ENCODE data around the gene TRAPPC12.
"Not testable (repeated sequence)": the region's sequence is repeated elsewhere in the genome, so short reads cannot be mapped to it uniquely, and the experiment has no call there.

The TRAPPC12 gene

GRCh38 chr2:3513026-3513810 is 133.7 kb downstream of the TRAPPC12 start:
- DNase-seq (ENCODE audit: low spot score), result no peak

GRCh38 chr2:3515438-3515837 is 135.9 kb downstream of the TRAPPC12 start:
- DNase-seq (ENCODE audit: low spot score), result not testable (repeated sequence)

- DNase-seq (ENCODE audit: low spot score), result no peak
Observed at GRCh38 chr2:3516831-3517230, 137.3 kb downstream of the TRAPPC12 start.

GRCh38 chr2:3517948-3518495 is 138.5 kb downstream of the TRAPPC12 start:
- no peak for DNase-seq (ENCODE audit: low spot score)

- peak; percentile 99 for DNase-seq (ENCODE audit: low spot score)
Observed at GRCh38 chr2:3518496-3519254, 139.2 kb downstream of the TRAPPC12 start.

- DNase-seq (ENCODE audit: low spot score), result peak; percentile 83
Observed at GRCh38 chr2:3519255-3520205, 140.0 kb downstream of the TRAPPC12 start, which contains the start of gene ADI1. ADI1 (minus strand) TSS chr2:3519531; CDS start chr2:3519487, 44 bp downstream.

- no peak for DNase-seq (ENCODE audit: low spot score)
Observed at GRCh38 chr2:3520591-3520990, 141.1 kb downstream of the TRAPPC12 start.

- no peak for DNase-seq (ENCODE audit: low spot score)
Observed at GRCh38 chr2:3522961-3523421, 143.5 kb downstream of the TRAPPC12 start.

- no peak for DNase-seq (ENCODE audit: low spot score)
Observed at GRCh38 chr2:3523551-3524041, 144.1 kb downstream of the TRAPPC12 start.

- DNase-seq (ENCODE audit: low spot score), result no peak
Observed at GRCh38 chr2:3526871-3527270, 147.4 kb downstream of the TRAPPC12 start.

GRCh38 chr2:3527886-3528785 is 148.6 kb downstream of the TRAPPC12 start:
- no peak for DNase-seq (ENCODE audit: low spot score)
